GM18517 (cell line): ENCODE results near the gene WNT3A.

Source experiments
- ATAC-seq: cut with Tn5 transposase; IDR thresholded peaks from one replicate; pipeline ENCODE4 v1.9.1; 2021; ENCODE audit warnings: mild to moderate bottlenecking, moderate library complexity; ENCODE audit not compliant: unreplicated experiment

Gene WNT3A

GRCh38 chr1:228109962-228110488, 103.2 kb downstream of the WNT3A start:
- ATAC-seq, result no peak

- ATAC-seq, result no peak
Observed at GRCh38 chr1:228110556-228110955, 103.8 kb downstream of the WNT3A start.
